Skeletal muscle tissue (tissue), 4 donors: ENCODE results near the gene MRPL27. TPM values are rescaled to one million over a fixed set of nuclear protein-coding genes. Genes with fewer than 3 reads are reported as not detected.

Source experiments
- H3K27ac ChIP-seq: one replicate; pipeline ENCODE4 v1.7.0; 2013; ENCODE audit warnings: mild to moderate bottlenecking, low read depth, low read length, inconsistent platforms
- H3K27me3 ChIP-seq, 3 donors: one replicate each; pipeline ENCODE4 v1.7.0; 2013; ENCODE audit warnings: low read length in 3 of 3; ENCODE audit not compliant: control insufficient read depth in 3 of 3, insufficient read depth in 3 of 3
- H3K36me3 ChIP-seq, 3 donors: one replicate each; pipeline ENCODE4 v1.7.0; 2013; ENCODE audit warnings: low read length in 3 of 3; ENCODE audit not compliant: control insufficient read depth in 3 of 3, insufficient read depth in 3 of 3
- H3K4me1 ChIP-seq, 3 donors: one replicate each; pipeline ENCODE4 v1.7.0; 2013; ENCODE audit warnings: low read length in 3 of 3, mild to moderate bottlenecking in 3 of 3; ENCODE audit not compliant: control insufficient read depth in 3 of 3, insufficient read depth in 3 of 3
- H3K4me3 ChIP-seq, 3 donors: one replicate each; pipeline ENCODE4 v1.7.0; 2013; ENCODE audit warnings: low read length in 3 of 3
- H3K9ac ChIP-seq, 3 donors: one replicate each; pipeline ENCODE4 v1.7.0; 2013; ENCODE audit warnings: low read length in 3 of 3, mild to moderate bottlenecking in 3 of 3, moderate library complexity in 2 of 3, low read depth in 1 of 3
- H3K9me3 ChIP-seq, 3 donors: one replicate each; pipeline ENCODE4 v1.7.0; 2013; ENCODE audit warnings: low read length in 3 of 3; ENCODE audit not compliant: control insufficient read depth in 3 of 3
- total RNA-seq: library from RNA; depleted of rRNA; stranded (reverse); fragments of >200 nt; gene quantifications from one replicate; pipeline ENCODE4 v1.2.3, GENCODE V29; 2014
- donor health status: Osteomylitis.

MRPL27 gene
- total RNA-seq, 1 donor from 2014 or later = 65.2 TPM

- Histone ChIP-seq H3K9me3 (no peaks in the 10 kb centered on the region), H3K27me3 (no peaks in the 10 kb centered on the region), H3K27ac (no peak overlapping the region), H3K4me1 (peaks cover 0 to 2% (median 0%) of the 10 kb centered on the region in 3 donors), H3K9ac (no peak overlapping the region), H3K36me3 (peaks cover 76 to 97% (median 96%) of the 10 kb centered on the region in 3 donors), H3K4me3 (no peak overlapping the region)
Observed at GRCh38 chr17:50389534-50389933, 16.6 kb upstream of the MRPL27 start.

GRCh38 chr17:50388728-50389127 lies 15.7 kb upstream of the MRPL27 start:
- no peak overlapping the region for H3K4me3 ChIP-seq
- H3K9me3 ChIP-seq = no peaks in the 10 kb centered on the region
- no peak overlapping the region for H3K27ac ChIP-seq
- no peaks in the 10 kb centered on the region for H3K27me3 ChIP-seq
- no peaks in the 10 kb centered on the region for H3K4me1 ChIP-seq
- no peak overlapping the region for H3K9ac ChIP-seq
- H3K36me3 ChIP-seq = peaks cover 71 to 96% (median 95%) of the 10 kb centered on the region in 3 donors

- Histone ChIP-seq H3K27me3 (no peaks in the 10 kb centered on the region), H3K9ac (no peak overlapping the region), H3K4me3 (no peak overlapping the region), H3K9me3 (no peaks in the 10 kb centered on the region), H3K4me1 (peaks cover 0 to 9% (median 2%) of the 10 kb centered on the region in 3 donors), H3K36me3 (peaks cover 60 to 89% (median 88%) of the 10 kb centered on the region in 3 donors), H3K27ac (no peak overlapping the region)
Observed at GRCh38 chr17:50386510-50386909, 13.5 kb upstream of the MRPL27 start.

- H3K9ac ChIP-seq = no peak overlapping the region
- no peak overlapping the region for H3K4me3 ChIP-seq
- no peaks in the 10 kb centered on the region for H3K9me3 ChIP-seq
- H3K27me3 ChIP-seq = no peaks in the 10 kb centered on the region
- H3K4me1 ChIP-seq = peaks cover 7 to 28% (median 14%) of the 10 kb centered on the region in 3 donors
- no peak overlapping the region for H3K27ac ChIP-seq
- peaks cover 42 to 60% (median 57%) of the 10 kb centered on the region in 3 donors for H3K36me3 ChIP-seq
Observed at GRCh38 chr17:50382931-50383330, 9.9 kb upstream of the MRPL27 start.

- no peaks in the 10 kb centered on the region for H3K27me3 ChIP-seq
- peaks cover 34 to 50% (median 48%) of the 10 kb centered on the region in 3 donors for H3K36me3 ChIP-seq
- H3K4me1 ChIP-seq = peaks cover 7 to 28% (median 14%) of the 10 kb centered on the region in 3 donors
- H3K9ac ChIP-seq = peak overlapping the region in 1 of 3 donors; percentile 23
- H3K9me3 ChIP-seq = no peaks in the 10 kb centered on the region
- H3K4me3 ChIP-seq = no peak overlapping the region
- no peak overlapping the region for H3K27ac ChIP-seq
Observed at GRCh38 chr17:50381920-50382319, 8.9 kb upstream of the MRPL27 start.

- H3K4me3 ChIP-seq = no peak overlapping the region
- no peaks in the 10 kb centered on the region for H3K27me3 ChIP-seq
- H3K36me3 ChIP-seq = peaks cover 29 to 45% (median 42%) of the 10 kb centered on the region in 3 donors
- H3K4me1 ChIP-seq = peaks cover 7 to 28% (median 14%) of the 10 kb centered on the region in 3 donors
- H3K9me3 ChIP-seq = no peaks in the 10 kb centered on the region
- H3K27ac ChIP-seq = no peak overlapping the region
- peak overlapping the region in 1 of 3 donors; percentile 15 for H3K9ac ChIP-seq
Observed at GRCh38 chr17:50381260-50381815, 8.4 kb upstream of the MRPL27 start.

- no peaks in the 10 kb centered on the region for H3K9me3 ChIP-seq
- no peak overlapping the region for H3K4me3 ChIP-seq
- peaks cover 23 to 38% (median 35%) of the 10 kb centered on the region in 3 donors for H3K36me3 ChIP-seq
- H3K27me3 ChIP-seq = no peaks in the 10 kb centered on the region
- peaks cover 7 to 28% (median 14%) of the 10 kb centered on the region in 3 donors for H3K4me1 ChIP-seq
- H3K27ac ChIP-seq = no peak overlapping the region
- H3K9ac ChIP-seq = no peak overlapping the region
Observed at GRCh38 chr17:50380369-50381259, 7.6 kb upstream of the MRPL27 start.

GRCh38 chr17:50379351-50380132 lies 6.6 kb upstream of the MRPL27 start:
- H3K9ac ChIP-seq = no peak overlapping the region
- H3K9me3 ChIP-seq = no peaks in the 10 kb centered on the region
- H3K4me1 ChIP-seq = peaks cover 7 to 28% (median 14%) of the 10 kb centered on the region in 3 donors
- H3K4me3 ChIP-seq = no peak overlapping the region
- H3K27me3 ChIP-seq = no peaks in the 10 kb centered on the region
- peaks cover 15 to 27% (median 24%) of the 10 kb centered on the region in 3 donors for H3K36me3 ChIP-seq
- H3K27ac ChIP-seq = no peak overlapping the region

GRCh38 chr17:50375858-50376538 lies 3.0 kb upstream of the MRPL27 start:
- no peak overlapping the region for H3K9ac ChIP-seq
- no peaks in the 10 kb centered on the region for H3K9me3 ChIP-seq
- H3K36me3 ChIP-seq = peaks cover 0 to 2% (median 0%) of the 10 kb centered on the region in 3 donors
- H3K4me1 ChIP-seq = peaks cover 24 to 40% (median 27%) of the 10 kb centered on the region in 3 donors
- H3K4me3 ChIP-seq = no peak overlapping the region
- H3K27ac ChIP-seq = no peak overlapping the region
- H3K27me3 ChIP-seq = no peaks in the 10 kb centered on the region
